HG02870 (cell line): ENCODE results near the gene DOK6.
A peak's percentile ranks its signal among the peaks of the same experiment; 100 is the strongest.

ENCODE experiments used
- ATAC-seq: cut with Tn5 transposase; IDR thresholded peaks from one replicate; pipeline ENCODE4 v1.9.1; 2021; ENCODE audit warnings: mild to moderate bottlenecking, moderate library complexity; ENCODE audit not compliant: unreplicated experiment

Gene DOK6

GRCh38 chr18:69537183-69537582 is 136.5 kb downstream of the DOK6 start:
- no peak for ATAC-seq

- no peak for ATAC-seq
These were observed 138.2 kb downstream of the DOK6 start for GRCh38 chr18:69538849-69539248.

- no peak for ATAC-seq
These were observed 138.7 kb downstream of the DOK6 start for GRCh38 chr18:69539404-69539803.

- ATAC-seq, result no peak
These were observed 155.5 kb downstream of the DOK6 start for GRCh38 chr18:69556228-69556627.

GRCh38 chr18:69557282-69557681 is 156.6 kb downstream of the DOK6 start:
- ATAC-seq, result no peak

- ATAC-seq, result no peak
These were observed 157.4 kb downstream of the DOK6 start for GRCh38 chr18:69558052-69558451.

- ATAC-seq, result no peak
These were observed 158.9 kb downstream of the DOK6 start for GRCh38 chr18:69559604-69560003.

GRCh38 chr18:69564602-69565001 is 163.9 kb downstream of the DOK6 start:
- no peak for ATAC-seq

GRCh38 chr18:69567813-69568488 is 167.3 kb downstream of the DOK6 start:
- no peak for ATAC-seq

GRCh38 chr18:69569133-69569532 is 168.4 kb downstream of the DOK6 start:
- ATAC-seq, result no peak

GRCh38 chr18:69574401-69574800 is 173.7 kb downstream of the DOK6 start:
- ATAC-seq, result no peak

GRCh38 chr18:69580107-69580506 is 179.4 kb downstream of the DOK6 start:
- ATAC-seq, result peak; percentile 71

- no peak for ATAC-seq
These were observed 183.7 kb downstream of the DOK6 start for GRCh38 chr18:69584429-69584828.

- no peak for ATAC-seq
These were observed 185.0 kb downstream of the DOK6 start for GRCh38 chr18:69585696-69586095.

- no peak for ATAC-seq
These were observed 185.8 kb downstream of the DOK6 start for GRCh38 chr18:69586537-69586936.

- ATAC-seq, result no peak
These were observed 187.6 kb downstream of the DOK6 start for GRCh38 chr18:69588301-69588700.

GRCh38 chr18:69590150-69590549 is 189.5 kb downstream of the DOK6 start:
- no peak for ATAC-seq

GRCh38 chr18:69596345-69596744 is 195.7 kb downstream of the DOK6 start:
- no peak for ATAC-seq

GRCh38 chr18:69597561-69597960 is 196.9 kb downstream of the DOK6 start:
- no peak for ATAC-seq

GRCh38 chr18:69599377-69599776 is 198.7 kb downstream of the DOK6 start:
- no peak for ATAC-seq

GRCh38 chr18:69612242-69612641 is 211.6 kb downstream of the DOK6 start:
- no peak for ATAC-seq

GRCh38 chr18:69616114-69616513 is 215.4 kb downstream of the DOK6 start:
- ATAC-seq, result no peak

- no peak for ATAC-seq
These were observed 216.7 kb downstream of the DOK6 start for GRCh38 chr18:69617408-69617807.
